ENCODE data around the gene IL1R2. TPM values are rescaled to one million over a fixed set of nuclear protein-coding genes. Genes with fewer than 3 reads are reported as not detected.
A peak's percentile ranks its signal among the peaks of the same experiment; 100 is the strongest.

The IL1R2 gene
- total and polyA plus RNA-seq, 2 of the 13 experiments (the other 11 are each of a cell fraction or from before 2014, with no cell fraction given), result 3.6 to 7.3 TPM

- TF ChIP-seq GZF1 (CRISPR knock-in tag; IDR thresholded peaks at IDR 0.05) (no peak), NR2C2 (CRISPR knock-in tag; IDR thresholded peaks at IDR 0.05; ENCODE audit: borderline replicate concordance) (0 out of 2 replicates have a peak, but pooled peaks have one; percentile 19), ZNF766 (CRISPR knock-in tag; IDR thresholded peaks at IDR 0.05; ENCODE audit: borderline replicate concordance) (no peak), TEAD2 (CRISPR knock-in tag; IDR thresholded peaks at IDR 0.05) (no peak), NFE2L2 (IDR thresholded peaks at IDR 0.05; ENCODE audit: low read length) (no peak), ZNF513 (CRISPR knock-in tag; conservative IDR thresholded peaks at IDR 0.05) (no peak), HMG20A (CRISPR knock-in tag; IDR thresholded peaks at IDR 0.05; ENCODE audit: borderline replicate concordance) (no peak), FOXJ3 (CRISPR knock-in tag; IDR thresholded peaks at IDR 0.05; ENCODE audit: borderline replicate concordance) (no peak), HMGA1 (CRISPR knock-in tag; conservative IDR thresholded peaks at IDR 0.05) (no peak), HOMEZ (CRISPR knock-in tag; IDR thresholded peaks at IDR 0.05; ENCODE audit: low read depth) (no peak), ZNF652 (CRISPR knock-in tag; IDR thresholded peaks at IDR 0.05; ENCODE audit: borderline replicate concordance, low read depth) (no peak), HOXA5 (CRISPR knock-in tag; IDR thresholded peaks at IDR 0.05) (no peak), TCF12 (IDR thresholded peaks at IDR 0.05) (no peak), TCF12 (CRISPR knock-in tag; IDR thresholded peaks at IDR 0.05) (no peak), CBFB (CRISPR knock-in tag; IDR thresholded peaks at IDR 0.05) (no peak), CHCHD3 (CRISPR knock-in tag; IDR thresholded peaks at IDR 0.05) (no peak), TBX2 (CRISPR knock-in tag; IDR thresholded peaks at IDR 0.05; ENCODE audit: borderline replicate concordance) (no peak), FOXA1 (IDR thresholded peaks at IDR 0.05) (no peak), FOXA1 (CRISPR knock-in tag; IDR thresholded peaks at IDR 0.05) (no peak), SMYD3 (CRISPR knock-in tag; IDR thresholded peaks at IDR 0.05) (no peak), HDAC1 (CRISPR knock-in tag; IDR thresholded peaks at IDR 0.05) (no peak), CEBPB (IDR thresholded peaks at IDR 0.05; ENCODE audit: borderline replicate concordance, low read depth, low read length) (no peak), ATRX (CRISPR knock-in tag; IDR thresholded peaks at IDR 0.05; ENCODE audit: borderline replicate concordance) (no peak), FLYWCH1 (CRISPR knock-in tag; IDR thresholded peaks at IDR 0.05) (no peak), ZNF34 (CRISPR knock-in tag; IDR thresholded peaks at IDR 0.05; ENCODE audit: borderline replicate concordance) (no peak), TOPORS (CRISPR knock-in tag; IDR thresholded peaks at IDR 0.05) (no peak), CTCF (CRISPR knock-in tag; IDR thresholded peaks at IDR 0.05) (peak; percentile 46), ZFP37 (CRISPR knock-in tag; IDR thresholded peaks at IDR 0.05; ENCODE audit: borderline replicate concordance) (no peak), ZBTB38 (CRISPR knock-in tag; IDR thresholded peaks at IDR 0.05) (peak; percentile 79)
Measured at GRCh38 chr2:102053096-102053495, 61.3 kb downstream of the IL1R2 start (continued).
